CD4-positive, alpha-beta T cell treated with Interleukin-10 for 1 hour (primary cell): ENCODE measurements around the gene ZNF454.

ENCODE experiments used
- DNase-seq: peaks from one replicate; pipeline ENCODE4 v3.0.0-alpha.2; 2020

Gene ZNF454

DNA sequence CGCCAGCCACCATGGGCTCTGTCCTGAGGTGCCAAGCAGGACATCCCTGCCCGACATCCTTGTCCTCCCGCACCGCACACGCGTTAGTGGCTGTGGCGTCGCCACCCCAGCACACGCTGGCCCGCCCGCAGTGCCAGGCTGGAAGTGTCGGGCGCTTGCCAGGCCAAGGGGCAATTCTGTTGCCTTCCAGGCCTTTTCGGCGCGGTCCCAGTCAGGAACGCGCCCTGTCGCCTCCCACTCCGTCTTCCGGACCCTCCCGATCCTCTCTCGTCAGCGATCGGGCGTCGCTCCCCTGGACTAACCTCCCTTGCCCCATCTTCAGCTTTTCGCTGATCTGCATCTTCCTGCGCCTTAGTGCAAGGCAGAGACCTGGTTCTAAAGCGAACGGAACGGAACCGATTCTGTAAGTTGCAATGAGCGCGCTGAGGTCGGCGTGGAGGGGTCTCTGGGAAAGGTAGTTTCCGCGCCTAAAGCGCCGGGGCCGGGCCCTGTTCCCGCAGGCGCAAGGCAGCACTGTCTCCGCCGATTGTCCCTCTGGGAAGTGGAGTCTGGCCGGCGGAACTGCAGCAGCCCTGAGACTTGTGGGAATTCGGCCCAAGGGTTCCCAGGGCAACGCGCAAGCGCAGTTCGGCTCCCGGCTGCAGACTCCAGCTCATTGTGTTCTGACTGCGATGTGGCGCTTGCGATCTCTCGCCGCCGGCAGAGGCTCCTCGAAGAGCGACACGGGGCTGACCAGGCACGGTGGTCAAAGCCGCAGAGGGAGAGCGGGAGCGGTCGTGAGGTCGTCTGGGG lies at the start of gene ZNF454:
Gene ZNF454, plus strand, starts transcription at position 630 of the 792 bp plus-strand sequence. CDS start 1,594 bp downstream, outside the sequence.
- DNase-seq: no peak

DNA sequence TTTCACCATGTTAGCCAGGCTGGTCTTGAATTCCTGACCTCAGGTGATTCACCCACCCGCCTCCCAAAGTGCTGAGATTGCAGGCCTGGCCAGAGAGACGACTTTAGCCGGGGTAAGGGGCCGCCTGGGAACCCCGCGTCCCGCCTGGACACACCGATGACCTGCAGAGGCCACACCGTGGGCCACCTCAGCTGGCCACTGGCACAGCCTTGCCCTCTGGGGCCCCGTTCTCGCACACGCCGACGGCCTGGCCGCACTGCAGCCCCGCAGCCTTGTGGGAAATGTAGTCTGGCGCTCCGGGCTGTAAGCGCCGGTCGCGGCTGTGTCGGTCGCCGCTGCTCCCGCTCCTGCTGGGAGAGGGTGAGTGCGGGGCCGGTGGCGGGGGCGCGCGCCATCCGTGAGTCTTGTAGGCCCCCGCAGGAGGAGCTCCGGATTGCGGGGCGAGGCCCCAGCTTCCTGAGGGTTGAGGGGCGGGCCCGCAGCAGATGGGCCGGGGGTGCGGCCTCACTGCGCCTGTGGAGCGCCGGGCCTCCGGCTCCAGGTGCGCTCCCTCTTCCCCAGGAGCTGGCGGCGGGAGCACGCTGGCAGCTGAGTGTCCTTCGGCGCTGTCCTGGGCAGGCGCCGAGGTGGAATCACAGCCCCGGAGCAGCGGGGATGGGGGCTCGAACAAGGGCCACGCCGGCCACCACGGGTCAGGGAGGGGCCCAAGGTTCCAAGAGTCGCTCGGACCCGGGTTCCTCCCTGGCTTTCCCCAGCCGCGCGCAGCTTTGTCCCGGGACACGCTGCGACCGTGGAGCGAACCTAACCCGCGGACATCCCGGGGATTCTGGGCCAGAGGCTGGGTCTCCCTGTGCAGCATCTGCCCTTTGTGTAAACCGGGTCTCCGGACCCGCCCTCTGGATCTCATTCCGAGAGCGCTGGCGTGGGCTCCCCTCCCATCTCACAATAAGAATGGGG lies 45.1 kb upstream of the ZNF454 start, which contains the start of gene ZFP2:
Gene ZFP2, plus strand, starts transcription at position 299 of the 957 bp plus-strand sequence. CDS start 35,401 bp downstream, outside the sequence.
- DNase-seq: peak; percentile 20

DNA sequence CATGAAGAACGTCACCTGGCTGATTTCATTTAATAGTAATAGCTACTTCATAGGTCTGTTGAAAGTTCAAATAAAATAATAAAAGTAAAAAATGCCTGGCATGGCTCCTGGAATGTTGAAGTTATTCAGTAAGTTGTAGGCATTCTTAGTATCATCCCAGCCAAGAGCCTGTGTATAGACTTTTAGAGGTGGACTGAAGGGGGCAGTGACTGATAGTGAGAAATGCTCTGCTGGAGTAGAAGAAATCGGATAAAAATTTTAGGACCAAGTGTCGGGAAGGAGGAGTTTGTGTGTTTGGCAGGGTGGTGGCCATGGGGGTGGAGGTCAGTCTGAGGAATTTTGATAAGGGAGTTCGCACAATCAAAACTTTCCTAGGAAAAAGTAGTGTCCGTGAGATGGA lies 41.7 kb upstream of the ZNF454 start:
- no peak for DNase-seq

DNA sequence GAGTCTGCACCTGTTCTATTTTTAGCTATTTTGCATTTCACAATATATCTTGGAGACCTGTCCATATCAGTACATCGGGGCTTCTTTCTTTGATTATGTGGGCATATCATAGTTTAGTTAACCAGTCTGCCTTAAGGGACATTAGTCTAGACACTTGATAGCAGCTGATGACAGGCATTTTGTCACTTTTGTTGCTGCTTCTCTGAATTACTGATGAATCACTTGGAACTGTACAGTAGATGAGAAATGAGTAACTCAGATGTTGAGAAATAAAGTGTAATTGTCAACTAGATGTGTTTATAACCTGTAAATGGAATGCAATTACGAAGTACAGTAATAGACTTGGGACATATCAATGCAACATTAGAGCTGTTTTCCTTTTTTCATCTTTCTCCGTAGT lies 38.1 kb upstream of the ZNF454 start:
- no peak for DNase-seq

DNA sequence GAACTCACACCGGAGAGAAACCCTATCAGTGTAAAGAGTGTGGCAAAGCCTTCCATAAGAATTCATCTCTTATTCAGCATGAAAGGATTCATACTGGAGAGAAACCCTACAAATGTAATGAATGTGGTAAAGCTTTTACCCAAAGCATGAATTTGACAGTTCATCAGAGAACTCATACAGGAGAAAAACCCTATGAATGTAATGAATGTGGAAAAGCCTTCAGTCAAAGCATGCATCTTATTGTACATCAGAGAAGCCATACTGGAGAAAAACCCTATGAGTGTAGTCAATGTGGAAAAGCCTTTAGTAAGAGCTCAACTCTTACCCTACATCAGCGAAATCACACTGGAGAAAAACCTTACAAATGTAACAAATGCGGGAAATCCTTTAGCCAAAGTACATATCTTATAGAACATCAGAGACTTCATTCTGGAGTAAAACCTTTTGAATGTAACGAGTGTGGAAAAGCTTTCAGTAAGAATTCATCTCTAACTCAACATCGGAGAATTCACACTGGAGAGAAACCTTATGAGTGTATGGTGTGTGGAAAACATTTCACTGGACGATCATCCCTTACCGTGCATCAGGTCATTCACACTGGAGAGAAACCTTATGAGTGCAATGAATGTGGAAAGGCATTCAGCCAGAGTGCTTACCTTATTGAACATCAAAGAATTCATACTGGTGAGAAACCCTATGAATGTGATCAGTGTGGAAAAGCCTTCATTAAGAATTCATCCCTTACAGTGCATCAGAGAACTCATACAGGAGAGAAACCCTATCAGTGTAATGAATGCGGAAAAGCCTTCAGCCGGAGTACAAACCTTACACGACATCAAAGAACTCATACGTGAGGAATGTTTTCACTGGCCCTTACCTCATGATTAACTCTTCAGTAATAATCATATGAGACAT lies 8.9 kb upstream of the ZNF454 start:
- DNase-seq: no peak

DNA sequence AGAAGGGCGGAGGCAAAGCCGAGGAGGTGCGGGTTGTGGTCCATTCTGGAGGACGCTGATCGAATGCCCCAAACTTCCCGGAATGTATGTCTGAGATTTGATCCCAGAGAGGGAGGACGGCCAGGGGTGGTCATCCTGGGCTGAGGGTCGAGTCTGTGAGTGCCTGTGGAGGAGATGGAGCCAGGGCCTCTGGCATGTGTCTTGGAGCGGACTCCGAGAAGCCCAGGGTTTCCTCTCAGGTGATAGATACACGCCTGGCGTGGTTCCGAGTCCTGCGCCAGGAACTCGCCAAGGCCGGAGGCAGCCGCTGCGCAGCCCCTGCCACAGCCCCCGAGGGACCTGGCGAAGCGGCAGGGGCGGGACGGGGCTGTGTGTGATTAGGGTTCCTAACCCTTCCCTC lies 363 bp downstream of the ZNF454 start:
- no peak for DNase-seq

DNA sequence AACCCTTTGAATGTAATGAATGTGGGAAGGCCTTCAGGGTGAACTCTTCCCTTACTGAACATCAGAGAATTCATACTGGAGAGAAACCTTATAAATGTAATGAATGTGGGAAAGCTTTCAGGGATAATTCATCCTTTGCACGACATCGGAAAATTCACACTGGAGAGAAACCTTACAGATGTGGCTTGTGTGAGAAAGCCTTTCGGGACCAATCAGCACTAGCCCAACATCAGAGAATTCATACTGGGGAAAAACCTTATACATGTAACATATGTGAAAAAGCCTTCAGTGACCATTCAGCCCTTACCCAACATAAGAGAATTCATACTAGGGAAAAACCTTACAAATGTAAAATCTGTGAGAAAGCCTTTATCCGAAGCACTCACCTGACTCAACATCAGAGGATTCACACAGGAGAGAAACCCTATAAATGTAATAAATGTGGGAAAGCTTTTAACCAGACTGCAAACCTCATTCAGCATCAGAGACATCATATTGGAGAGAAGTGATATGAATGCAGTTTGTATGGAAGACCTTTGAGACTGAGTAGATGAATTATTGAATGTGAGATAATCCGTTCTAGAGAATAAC lies 24.6 kb downstream of the ZNF454 start:
- DNase-seq: no peak

DNA sequence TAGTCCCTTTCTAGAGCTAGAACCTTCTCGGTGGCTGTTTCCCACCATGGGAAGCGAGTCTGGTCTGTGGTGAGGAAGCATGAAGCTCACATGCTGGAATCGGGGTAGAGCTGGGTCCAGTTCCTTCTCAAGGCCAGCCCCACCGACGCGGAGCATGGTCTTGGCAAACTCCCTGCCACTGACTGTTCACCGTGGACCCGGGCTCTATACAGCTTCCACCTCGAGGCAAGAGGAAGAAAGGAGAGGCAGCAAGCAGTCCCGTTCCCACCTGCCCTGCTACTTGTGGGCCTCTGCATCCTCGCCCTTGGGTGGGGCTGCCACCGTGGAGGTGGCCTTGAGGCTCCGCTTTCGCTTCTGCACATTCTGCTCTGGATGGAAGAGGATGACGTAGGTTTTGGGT lies 40.4 kb downstream of the ZNF454 start:
- DNase-seq: no peak

DNA sequence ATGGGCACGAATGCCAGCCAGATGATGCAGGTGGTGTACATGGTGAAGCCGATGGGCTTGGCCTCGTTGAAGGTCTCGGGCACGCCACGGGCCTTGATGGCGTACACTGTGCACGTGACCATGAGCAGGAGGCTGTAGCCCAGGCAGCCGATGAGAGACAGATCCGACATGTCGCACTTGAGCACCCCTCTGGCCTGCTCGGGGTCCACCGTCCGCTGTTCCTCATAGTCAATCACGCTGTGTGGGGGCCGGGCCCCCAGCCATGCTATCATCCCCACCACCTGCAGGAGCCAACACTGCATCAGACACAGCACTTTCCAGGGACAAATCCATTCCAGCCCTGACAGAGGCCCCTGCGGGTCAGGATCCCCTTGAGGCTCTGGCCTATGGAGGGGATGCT lies 41.9 kb downstream of the ZNF454 start:
- DNase-seq: no peak

DNA sequence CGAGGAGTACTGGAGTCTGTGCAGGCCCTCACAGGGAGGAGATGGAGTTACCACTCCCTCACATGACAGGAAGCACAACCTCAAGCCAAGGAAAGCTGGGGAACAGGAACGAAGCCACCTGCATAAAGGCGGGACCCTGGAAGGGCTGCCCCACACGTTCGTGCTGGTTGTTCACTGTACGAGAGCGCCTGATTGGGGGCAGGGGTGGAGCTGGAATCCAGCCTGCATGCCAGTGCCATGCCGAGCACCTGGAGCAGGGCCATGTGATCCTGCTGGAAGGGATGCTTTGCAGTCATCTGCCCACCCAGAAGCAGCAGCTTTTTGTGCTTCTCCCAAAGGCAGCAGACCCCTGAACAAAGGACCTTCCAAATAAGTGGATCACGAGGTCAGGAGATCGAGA lies 42.7 kb downstream of the ZNF454 start:
- DNase-seq: no peak

DNA sequence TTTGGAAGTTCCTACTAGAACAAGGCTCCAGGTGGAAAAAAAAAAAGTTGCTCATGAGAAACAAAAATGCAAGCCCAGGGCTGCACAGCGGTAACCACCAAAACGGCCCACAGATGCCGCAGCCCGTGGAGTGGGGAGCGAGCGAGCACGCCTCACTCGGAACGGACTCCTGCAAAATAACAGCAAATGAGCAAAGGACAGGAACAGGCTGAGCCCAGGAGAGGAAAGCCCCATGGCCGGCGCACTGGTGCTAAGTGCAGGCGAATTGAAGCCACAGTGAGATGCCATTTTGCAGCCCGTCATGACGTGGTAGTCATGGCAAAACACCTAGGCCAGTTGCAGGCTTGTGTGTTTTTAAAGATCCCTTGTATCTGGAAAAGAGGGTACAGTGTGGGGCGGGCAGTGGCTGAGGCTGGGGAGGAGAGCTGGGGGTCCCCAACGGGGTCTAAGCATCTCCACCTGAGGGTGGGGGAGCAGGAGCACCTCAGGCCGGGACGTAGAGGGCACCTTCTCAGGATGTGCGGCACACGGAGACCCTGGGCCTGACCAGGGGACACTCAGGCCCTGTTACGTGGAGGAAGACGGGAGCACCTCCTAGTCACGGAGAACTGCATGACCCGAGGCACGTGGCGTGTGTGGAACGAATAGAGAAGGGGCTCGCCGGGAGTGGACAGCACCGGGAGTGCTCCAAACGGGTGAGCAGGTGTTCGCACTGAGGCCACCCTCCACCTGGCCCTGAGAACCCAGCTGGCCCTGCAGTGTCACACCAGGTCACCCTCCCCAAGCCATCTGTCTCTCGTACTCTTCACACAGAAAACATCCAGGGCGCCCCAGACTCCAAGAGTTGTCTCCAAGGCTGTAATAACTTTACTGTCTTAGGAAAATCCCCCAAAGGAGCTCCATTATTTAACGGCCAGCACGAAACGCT lies 43.4 kb downstream of the ZNF454 start:
- DNase-seq: no peak

DNA sequence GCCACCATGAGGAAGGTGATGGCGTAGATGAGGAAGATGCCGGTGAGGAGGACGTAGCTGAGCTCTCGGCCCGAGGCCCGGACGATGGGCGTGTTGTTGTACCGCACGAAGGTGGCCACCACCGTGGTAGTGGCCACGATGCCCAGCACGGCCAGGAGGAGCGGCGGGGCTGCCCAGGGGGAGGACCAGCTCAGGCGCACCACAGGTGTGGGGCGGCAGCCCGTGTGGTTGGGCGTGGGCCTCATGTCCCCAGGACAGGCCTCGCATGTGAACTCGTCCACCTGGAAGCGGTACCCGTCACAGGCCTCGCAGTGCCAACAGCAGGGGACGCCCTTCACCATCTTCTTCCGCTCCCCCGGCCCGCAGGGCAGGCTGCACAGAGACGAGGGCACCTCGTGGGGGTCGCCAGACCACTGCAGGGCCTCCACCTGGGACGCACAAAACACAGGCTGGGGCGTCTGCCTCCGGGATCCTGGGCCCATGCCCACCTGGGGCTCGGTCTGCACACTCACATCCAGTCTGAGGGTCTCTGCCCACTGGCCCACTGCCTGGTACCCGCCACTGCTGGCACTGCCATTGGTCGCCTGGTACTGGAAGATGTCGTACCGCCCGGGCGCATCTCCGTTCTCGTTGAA lies 45.4 kb downstream of the ZNF454 start:
- no peak for DNase-seq

DNA sequence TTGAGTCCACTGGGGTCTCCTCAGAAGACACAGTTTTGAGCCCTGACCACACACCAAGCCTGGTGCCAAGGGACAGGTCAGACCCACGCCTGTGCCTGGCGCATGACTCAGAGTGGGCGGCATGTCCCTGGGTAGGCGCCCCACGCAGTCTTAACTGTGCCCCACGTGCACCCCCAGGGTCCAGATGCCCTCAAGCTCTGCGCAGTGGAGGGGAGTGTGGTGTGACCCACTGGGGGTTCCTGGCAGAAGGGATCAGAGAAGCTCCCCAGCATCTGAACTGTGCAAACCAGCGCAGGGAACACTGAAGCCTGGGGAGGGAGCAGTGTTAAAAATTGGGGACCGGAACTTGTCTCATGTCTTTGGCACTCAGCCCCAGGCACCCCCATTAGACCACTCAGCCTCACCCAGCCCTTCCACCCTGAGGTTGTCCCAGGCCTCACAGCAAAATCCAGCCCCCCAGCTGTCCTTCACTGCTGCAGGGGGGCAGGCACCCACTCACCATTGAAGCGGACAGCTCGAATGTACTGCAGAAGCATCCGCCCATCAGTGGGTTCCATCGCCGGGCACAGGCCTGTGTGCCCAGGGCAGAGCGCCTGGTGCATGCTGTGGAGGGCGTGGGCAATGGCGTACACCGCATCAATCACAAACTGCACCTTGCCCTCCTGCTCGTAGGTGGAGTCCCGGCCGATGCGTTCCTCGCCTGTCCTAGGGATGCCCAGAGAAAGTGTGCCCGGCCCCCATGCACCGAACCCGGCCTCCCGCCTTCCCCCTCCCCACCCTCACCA lies 47.6 kb downstream of the ZNF454 start:
- no peak for DNase-seq

DNA sequence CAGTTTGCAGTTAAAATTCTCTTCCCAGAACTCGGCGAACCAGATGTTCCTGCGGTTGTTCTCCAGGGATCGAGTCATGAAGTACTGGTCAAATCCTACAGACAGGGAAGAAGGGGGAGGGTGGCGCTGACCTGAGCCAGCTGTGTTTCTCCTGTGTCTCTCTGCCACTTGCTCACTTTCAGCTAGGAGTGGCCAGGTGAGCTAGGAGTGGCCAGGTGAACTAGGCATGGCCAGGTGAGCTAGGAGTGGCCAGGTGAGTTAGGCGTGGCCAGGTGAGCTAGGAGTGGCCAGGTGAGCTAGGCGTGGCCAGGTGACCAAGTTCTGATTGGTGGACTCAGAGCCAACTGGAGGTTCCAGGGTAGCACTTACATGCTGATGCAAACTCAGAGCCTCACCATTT lies 48.3 kb downstream of the ZNF454 start:
- no peak for DNase-seq

DNA sequence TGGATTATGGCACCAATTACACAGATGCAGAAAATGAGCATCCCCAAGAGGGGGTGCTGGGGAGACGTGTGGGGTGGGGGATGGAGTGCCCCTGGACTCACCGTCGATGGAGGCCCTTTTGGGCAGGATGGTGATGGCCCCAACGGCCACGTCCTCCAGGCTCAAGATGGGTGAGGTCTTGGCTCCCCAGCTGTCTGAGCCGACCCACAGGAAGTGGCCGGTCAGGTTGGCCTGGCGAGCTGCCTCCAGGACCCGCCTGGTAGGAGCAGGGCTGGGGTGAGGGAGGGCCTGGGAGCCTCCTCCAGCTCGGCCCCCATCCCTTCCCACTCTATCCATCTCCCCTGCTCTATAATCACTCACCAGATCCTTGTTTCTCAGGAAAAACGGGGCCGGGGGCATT lies 49.5 kb downstream of the ZNF454 start:
- no peak for DNase-seq

DNA sequence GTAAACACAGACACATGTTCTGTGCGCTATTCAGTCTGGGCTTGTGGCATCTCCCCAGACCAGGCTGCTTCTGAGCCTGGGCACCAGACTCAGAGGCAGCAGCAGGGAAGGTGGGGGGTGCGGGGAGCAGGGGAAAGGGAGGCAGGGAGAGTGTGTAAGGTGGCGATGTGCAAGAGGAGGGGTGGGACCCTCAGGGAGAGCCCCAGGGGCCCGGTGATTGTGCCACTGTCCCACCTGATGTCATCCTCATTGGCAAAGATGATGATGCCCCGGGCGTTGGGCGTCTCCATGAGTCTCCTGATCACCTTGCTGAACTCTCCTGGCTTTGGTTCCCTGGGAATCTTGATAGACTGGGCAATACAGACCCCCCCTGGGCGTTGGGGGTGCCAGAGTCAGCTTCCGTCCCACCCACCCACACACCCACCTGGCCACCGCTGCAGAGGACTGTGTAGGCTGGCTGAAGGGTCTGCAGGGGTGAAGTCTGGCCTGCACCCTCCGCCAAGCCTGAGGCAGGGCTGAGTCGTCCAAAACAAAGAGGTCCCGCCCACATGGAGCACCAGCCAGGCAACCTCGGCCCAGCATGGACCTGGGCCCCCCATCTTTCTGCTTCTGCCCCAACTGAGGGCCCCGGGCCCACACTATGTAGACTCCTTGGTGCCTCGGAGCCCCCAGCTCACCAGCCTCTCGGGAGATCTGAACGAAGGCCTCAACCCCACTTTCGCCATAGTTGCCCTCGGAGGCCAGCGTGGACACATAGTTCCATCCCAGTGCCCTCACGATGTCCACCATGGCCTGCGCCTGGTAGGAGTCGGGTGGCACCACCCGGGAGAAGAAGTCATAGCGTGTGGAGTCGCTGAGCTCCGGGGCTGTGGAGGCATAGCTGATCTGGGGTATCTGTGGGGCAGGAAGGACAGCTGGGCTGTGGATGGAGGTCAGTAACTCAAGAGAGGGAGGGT lies 50.5 kb downstream of the ZNF454 start:
- no peak for DNase-seq

DNA sequence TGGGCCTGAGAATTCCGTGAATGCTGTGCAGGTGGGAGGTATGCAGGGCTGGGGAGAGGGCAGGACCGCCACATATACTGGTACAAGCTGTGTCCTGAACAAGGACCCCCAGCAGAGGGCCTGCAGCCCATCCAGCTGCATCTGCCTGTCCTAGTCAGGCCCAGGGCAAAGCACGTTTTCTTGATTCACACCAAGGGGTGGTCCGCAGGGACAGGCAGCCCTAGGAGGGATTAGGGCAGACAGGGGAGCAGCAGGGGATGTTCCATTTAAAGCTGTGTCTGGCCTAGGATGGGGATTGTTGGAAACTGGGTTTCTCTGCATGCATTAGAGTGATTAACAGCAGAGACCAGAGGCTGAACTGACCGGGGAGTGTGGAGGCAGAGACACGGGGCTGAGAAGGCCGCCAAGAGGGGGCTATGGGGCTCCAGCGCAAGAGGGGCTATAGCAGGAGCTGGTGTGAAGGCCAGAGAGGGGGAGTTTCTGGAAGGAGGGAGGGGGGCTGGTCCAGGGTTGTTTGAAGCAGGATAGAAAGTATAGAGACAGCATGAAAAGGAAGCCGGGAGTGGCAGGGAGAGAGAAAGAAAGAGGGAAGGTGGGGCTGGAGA lies 51.4 kb downstream of the ZNF454 start:
- no peak for DNase-seq

DNA sequence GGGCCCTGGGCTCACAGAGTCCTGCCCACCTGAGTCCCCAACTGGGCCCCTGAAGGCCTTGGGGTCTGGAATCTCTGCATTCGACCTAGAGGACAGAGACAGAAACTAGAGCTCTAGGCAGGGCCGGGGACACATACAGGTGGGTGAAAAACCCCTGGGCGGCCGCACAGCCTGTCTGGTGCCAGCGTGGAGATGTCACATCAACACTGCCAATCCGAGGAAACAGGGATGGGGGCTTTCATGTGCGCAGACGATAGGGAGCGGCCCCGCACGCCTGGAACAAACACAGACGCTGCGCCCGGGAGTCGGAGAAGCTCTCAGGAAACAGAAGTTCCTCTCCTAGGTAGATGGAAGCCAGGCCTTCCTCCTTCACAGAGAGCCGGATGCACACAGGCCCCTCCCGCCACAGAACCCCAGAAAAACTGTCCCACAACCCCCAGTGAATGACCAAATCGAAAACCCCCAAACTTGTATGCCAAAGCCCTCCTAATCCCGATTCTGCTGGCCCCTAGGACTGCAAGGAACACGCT lies 52.3 kb downstream of the ZNF454 start:
- no peak for DNase-seq
